NCI-H1092 treated with DMSO at 0.1 percent for 48 hours (cell line): ENCODE data around the gene SOS1.
A peak's percentile ranks its signal among the peaks of the same experiment; 100 is the strongest.
"Not testable (repeated sequence)": the region's sequence is repeated elsewhere in the genome, so short reads cannot be mapped to it uniquely, and the experiment has no call there.

ENCODE experiments used
- DNase-seq: peaks from one replicate; lab custom pipeline; 2025; lab: John Stamatoyannopoulos, UW

SOS1 gene

DNA sequence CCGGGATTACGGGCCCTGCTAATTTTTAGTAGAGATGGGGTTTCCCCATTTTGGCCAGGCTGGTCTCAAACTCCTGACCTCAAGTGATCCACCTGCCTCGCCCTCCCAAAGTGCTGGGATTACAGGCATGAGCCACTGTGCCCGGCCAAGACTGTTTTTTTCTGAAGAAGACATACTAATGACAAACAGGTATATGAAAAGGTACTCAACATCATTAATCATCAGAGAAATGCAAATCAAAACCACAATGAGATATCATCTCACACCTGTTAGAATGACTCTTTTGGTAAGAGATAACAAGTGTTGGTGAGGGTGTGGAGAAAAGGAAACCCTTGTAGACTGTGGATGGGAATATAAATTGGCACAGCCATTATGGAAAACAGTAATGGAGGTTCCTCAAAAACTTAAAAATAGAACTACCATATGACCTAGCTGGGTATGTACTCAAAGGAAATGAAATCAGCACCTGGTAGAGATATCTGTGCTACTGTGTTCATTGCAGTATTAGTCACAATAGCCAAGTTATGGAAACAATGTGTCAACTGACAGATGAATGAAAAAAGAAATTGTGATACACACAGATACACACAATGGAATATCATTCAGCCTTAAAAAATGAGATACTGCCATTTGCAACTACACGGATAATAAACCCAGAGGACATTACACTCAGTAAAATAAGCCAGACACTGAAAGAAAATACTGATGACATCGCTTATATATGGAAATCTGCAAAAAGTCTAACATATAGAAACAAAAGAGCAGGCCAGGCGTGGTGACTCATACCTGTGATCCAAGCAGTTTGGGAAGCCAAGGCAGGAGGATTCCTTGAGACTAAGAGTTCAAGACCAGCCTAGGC is 20.8 kb downstream of the SOS1 start:
- no peak for DNase-seq

DNA sequence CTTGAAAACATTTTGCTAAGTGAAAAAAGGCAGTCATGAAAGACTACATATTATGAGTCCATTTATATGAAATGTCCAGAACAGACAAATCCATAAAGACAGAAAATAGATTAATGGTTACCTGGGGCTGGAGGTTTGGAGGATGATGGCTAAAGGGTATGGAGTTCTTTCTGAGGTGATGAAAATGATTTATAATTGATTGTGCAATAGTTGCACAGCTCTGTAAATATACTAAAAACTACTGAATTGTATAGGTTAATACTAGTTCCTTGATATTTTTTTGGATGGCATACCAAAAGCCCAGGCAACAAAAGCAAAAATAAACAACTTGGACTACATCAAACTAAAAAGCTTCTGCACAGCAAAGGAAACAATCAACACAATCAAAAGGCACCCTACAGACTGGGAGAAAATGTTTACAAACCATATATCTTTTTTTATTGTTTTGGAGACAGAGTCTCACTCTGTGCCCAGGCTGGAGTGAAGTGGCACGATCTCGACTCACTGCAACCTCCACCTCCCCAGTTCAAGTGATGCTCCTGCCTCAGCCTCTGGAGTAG is 21.5 kb downstream of the SOS1 start:
- no peak for DNase-seq

DNA sequence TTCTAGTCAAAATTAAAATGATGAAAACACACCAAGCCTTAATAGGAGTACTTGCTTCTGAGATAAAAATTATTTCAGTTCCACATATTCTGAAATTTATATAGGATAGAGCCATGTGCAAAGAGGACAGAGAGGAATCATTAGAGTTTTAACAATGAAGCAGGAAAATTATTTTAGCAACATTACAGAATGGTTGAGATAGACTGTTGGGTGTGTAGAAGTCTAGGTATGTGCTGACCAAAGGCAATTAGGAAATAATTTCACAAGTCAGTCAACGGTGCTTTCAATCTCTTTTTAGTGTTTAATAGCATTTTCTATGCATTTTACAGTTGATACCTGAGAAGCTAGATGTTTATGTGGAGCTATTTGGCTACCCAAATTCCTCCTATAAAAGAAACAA is 25.2 kb downstream of the SOS1 start:
- no peak for DNase-seq

DNA sequence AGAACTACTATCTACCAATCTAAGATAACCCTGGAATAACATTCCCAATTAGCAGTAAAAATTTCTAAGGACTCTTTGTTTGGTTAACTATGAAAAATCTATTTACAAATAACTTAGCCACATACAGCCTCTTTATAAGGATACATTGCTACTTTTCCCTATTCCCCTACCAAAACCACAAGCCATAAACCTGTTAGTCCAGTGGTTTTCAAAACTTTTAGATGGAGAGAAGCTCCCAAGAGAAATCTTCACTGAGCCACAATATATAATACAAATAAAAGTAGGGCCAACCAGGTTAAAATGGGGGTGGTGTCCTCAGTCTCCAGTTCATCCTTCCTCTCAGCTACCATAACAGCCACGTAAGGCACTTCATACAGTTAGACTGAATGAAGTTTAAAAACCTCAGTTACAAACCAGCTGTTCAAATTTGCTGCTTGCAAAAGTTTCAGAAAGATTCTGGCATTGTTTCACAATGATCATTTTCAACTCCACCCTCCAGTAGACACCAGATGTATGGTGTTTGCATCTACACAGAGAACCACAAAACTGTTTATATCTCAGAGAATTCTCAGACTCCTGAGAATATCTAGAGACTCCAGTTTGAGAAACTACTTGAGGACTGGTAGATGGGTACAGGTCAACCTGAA is 26.0 kb downstream of the SOS1 start:
- DNase-seq = no peak

DNA sequence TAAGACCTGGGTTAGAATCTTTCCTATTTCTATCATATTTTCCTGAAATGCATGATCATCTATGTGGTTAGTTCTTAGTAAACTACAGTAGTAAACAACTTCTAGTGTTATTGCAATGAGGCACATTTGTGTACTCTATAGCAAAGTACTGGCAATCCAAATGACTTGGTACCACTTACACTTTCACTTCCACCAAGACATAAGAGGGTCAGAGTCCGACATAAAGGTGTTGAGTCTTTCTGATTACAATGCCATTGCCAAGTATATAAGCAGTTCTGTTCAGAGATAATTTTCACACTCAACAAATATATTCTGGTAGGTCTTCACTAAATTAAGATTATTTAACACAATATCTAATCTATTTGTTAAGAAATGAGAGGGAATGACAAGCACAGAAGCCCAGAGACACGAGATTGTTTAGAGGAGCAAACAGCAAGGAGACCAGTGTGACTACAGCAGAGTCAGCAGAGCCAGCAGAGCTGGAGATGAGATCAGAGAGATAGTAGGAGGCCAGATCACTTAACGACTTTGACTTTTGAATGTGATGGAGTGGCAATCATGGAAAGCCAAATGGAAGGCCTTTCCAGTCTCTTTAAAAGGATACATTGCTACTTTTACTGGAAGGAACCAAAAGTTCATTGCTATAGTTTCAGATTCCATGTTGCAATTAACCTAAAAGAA is 27.5 kb downstream of the SOS1 start:
- no peak for DNase-seq

DNA sequence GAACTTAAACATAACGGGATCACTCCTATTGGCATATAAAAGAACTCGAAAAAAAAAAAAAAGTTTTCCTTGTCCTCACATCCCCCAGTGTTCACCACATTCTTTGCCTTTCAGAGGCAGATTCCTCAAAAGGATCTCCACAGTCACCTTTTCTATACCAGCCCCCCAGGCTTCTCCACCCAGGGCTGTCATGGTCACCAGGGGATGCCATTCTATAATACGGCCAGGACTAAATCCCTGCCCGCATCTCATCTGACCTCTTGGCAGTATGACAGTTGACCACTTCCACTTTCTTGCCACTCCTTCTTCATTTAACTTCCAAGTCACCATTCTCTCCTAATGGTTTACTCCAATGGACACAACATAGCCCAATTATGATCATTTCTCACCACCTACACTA is 29.3 kb downstream of the SOS1 start:
- no peak for DNase-seq

DNA sequence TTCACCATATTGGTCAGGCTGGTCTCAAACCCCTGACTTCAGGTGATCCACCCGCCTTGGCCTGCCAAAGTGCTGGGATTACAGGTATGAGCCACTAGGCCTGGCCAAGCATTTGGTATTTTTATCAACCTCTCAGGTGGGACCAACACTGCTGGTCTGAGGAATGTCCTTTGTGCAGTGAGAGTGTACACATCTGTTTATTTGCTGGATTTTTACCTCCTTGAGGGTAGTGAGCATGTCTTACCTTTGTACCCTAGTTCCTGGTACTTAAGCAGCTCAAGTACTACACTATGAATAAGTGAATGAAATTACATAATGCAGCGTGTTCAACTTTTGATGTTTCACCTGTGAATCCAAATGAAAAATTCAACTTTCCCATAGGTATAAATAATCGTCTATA is 29.8 kb downstream of the SOS1 start:
- no peak for DNase-seq

DNA sequence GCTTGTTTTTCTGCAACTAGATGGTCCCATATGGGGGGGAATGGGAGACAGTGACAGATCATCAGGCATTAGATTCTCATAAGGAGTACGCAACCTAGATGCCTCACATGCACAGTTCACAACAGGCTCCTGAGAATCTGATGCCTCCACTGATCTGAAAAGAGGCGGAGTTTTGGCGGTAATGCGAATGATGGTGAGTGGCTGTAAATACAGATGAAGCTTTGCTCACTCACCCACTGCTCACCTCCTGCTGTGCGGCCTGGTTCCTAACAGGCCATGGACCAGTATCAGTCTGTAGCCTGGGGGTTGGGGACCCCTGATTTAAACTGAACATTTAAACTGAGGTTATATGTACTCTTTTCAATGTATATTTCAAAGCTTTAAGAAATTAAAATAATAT is 40.7 kb downstream of the SOS1 start:
- DNase-seq = no peak

DNA sequence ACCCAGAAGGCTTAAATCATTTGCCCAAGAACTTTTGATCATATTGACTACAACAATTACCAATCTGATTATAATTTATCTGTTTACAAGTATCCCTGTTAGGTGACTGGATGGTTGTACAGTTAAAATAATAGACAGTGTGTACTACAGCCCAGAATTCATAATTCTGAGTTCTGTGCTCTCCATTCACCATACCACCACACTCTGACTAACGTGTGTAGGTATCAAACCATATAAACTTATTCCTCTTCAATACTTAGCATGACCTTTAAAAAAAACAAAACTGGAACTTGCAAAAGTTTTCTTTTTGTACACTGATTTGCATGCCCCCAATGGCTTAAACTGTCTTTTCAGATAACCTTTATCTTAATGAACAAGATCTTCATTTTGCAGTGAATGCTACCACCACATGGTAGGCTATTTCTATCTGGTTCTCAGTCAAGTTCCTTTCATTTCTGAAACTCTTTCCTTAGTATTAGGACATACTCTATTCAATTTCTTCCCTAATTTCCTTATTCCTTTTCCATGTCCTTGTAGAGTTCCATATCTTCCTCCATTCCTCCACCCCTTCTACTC is 50.9 kb downstream of the SOS1 start:
- no peak for DNase-seq

DNA sequence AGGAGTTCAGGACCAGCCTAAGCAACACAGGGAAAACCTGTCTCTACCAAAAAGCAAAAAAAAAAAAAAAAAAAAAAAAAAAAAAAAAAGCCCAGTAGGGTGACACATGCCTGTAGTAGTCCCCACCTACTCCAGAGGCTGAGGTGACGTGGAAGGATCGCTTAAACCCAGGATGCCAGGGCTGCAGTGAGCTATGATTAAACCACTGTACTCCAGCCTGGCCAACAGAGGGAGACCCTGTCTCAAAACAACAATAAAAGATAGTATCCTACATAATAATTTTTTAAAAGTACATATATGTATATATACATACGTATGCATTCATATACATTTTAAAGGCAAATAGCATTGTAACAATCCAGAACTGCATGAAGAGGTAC is 51.7 kb downstream of the SOS1 start:
- DNase-seq = no peak

DNA sequence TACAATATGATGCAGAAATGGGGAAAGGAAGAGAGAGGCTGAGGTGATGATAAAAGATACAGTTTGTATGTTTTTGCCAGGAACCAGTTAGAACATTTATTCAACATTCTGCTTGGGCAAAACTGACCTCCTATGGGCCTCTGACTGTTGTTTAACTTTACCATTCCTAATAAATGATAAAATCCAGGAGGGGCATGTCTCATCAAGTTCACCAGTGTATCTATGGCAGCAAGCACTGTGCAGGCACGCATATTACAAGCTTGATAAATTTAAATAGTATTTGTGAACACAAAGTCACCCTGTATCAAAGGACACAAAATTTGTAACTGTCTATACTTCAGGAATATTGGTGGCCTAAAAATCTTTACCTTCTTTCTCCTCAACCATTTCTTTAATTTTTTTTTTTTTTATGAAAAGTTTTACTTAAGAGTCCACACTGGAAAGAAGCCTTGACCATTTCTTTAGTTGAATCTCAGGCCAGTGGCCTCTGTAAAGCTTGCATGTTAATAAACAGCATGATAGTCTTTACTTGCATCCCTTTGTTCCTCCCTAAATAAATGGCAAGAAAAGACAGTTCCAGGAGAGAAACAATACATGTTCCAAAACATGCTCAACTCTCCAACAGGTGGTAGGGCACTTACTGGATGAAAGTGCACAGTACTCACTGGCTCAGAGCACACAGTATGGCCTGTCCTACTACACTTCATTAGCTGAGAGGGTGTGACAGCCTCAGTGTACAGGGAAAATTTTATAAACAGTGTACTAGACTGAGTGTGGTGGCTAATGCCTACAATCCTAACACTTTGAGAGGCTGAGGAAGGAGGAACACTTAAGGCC is 52.3 kb downstream of the SOS1 start:
- DNase-seq = no peak

DNA sequence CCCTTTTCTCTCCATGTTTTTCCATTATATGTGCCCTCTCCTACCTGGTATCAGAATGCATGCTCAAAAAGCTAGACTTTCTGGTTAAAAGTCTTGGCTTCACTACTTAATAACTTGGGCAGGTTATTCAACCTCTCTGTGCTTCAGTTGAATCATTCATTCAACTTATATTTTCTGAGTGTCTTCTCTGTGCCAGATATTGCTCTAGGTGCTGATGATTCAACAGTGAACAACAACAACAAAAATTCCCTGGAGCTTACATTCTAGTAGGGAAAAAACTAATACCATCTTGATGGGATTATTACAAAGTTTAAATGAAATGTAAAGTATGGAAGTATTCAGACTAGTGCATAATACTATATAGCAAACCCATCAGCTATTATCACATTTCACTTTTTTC is 55.2 kb downstream of the SOS1 start:
- DNase-seq = no peak

DNA sequence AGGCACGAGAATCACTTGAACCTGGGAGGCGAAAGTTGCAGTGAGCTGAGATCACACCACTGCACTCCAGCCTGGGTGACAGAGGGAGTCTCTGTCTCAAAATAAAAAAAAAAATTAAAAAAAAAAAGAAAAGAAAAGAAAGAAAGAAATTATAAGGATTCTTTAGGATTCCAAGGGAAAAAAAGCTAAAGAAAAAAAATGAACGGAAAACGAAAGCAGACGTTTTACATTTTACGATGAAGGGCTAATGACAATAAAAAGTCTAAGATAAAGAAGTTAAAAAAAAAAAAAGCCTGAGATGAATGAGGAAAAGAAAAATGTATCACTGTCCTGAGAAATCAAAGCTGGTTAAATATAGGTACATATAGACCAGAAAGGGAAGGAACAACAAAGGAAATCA is 58.5 kb downstream of the SOS1 start:
- DNase-seq = no peak

DNA sequence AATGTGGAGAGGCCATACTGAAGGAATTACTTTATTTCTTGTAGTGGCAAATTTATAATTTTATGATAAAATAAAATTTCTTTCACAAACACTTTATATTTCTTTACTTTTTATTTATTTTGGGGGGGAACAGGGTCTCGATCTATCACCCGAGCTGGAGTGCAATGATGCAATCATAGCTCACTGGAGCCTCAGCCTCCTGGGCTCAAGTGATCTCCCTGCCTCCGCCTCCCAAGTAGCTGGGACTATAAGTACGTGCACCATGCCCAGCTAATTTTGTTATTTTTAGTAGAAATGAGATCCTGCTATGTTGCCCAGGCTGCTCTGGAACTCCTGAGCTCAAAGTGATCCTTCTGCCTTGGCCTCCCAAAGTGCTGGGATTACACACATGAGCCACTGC is 59.6 kb downstream of the SOS1 start:
- no peak for DNase-seq

DNA sequence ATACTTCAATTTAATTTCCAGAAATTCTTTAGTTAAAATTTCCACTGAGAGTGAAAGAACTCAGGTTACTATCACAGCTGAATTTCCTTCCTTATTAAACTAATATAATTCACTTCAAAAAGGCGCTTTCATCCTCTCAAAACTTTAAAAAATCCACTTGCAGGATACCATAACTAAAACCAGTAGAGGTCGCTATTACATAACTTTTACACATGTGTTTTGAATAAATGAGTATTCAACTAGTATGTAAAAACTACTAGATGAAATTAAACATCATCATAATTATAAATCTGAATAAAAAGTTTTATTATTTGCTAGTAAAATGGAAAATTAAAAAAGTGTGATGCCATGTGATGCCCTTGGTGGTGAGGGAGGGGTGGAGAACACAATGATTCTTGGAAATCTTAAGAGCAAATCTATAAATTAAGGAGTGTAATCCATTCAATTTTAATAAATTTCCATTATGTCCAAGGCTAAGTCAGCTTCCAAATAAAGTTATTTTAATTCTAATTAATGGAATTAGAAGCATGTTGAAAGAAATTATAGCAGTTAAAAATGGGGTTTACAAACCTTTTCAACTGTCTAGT is 61.4 kb downstream of the SOS1 start:
- peak; percentile 34 for DNase-seq

DNA sequence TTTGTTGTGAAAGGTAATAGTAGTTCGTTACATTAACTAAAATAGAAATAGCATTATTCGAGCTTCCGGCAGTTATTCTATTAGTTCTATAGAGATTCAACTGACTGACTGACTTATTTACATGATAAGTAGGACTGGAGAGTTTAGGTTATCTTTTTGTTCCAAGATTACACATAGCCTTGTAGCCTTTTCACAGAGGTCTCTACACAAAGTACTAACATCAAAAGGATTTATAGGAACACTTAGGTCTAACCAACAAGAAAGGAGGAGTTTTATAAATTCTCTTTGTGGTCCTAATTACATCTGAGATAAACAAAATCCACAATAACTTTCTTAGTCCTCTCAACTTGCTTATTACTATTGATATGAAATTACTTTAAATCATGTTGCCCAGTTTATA is 62.8 kb downstream of the SOS1 start:
- no peak for DNase-seq

DNA sequence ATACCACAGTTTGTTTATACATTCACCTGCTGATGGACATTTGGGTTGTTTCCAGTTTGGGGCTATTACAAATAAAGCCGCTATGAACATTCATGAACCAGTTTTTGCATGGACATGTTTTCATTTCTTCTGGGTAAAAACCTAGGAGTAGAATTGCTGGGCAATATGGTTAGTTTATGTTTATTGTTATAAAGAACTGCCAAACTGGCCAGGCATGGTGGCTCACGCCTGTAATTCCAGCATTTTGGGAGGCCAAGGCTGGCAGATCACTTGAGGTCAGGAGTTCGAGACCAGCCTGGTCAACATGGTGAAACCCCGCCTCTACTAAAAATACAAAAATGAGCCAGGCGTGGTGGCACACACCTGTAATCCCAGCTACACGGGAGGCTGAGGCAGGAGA is 68.2 kb downstream of the SOS1 start:
- not testable (repeated sequence) for DNase-seq

DNA sequence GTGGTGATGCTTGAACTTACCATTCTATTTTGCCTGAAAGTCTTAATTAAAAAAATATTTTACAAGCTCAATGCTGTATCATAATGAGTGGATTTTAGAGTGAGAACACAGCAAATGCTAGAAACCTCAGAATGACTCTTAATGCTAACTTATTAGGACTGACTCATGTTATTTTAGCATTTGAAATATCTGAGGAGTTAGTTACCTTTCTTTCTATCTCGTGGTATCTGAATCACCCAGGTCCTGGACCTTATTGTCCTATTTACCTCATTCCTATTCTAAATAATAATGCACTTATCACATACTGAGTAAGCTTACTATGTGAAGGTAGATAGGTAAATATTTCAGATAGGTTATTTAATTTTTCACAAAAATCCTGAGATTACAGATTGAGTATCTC is 70.7 kb downstream of the SOS1 start:
- no peak for DNase-seq

DNA sequence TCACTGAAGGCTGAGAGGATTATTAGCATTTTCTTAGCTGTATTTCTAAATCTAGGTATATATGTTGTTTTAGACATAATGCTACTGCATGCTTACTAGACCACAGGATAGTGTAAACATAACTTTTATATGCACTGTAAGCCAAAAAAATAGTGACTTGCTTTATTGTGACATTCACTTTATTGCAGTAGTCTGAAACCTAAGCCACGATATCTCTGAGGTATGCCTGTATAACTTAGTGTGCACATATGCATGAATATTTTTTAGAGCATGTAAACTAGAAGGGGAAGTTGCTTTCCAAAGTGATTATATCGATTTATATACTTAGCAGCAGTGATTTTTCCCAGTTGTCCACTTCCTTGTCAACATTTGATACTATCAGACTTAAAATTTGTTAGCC is 81.8 kb downstream of the SOS1 start:
- no peak for DNase-seq

DNA sequence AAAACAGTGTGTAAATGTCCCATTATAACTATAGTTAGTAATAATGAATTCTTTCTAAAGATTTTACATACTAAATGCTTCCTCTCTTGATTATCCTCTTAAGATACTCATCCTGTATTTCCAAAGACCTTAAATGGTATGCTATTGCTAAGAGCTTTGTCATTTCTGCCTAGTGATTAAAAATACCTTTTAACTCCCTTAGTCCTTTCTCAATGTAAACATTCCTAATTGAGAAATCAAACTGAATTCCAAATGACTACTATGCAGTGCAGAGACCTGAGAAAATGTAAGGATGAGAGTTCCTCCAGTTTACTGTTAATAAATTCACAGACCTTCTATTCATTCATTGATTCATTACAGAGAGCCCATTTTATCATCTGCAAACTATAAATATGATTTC is 86.9 kb downstream of the SOS1 start:
- DNase-seq = no peak

DNA sequence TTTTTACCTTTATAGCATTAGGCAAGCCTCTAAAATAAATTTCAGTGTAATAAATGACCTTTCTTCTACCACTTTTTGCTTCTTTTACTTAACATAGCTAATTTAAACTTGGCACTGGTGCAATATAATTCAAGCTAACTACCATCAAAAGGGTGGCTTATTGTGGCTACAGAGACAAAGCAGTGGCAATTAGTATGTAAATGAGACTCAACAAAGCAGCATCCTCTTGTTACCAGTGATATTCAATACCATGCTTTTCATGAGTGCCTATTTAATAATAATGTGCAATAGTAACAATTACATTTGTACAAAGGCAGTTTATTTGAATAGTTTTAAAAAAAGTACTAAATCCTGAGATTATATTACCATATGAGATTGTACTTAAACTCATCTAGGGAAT is 93.4 kb downstream of the SOS1 start:
- no peak for DNase-seq
